Measurements from ENCODE around the gene GABBR1.

Gene GABBR1

DNA sequence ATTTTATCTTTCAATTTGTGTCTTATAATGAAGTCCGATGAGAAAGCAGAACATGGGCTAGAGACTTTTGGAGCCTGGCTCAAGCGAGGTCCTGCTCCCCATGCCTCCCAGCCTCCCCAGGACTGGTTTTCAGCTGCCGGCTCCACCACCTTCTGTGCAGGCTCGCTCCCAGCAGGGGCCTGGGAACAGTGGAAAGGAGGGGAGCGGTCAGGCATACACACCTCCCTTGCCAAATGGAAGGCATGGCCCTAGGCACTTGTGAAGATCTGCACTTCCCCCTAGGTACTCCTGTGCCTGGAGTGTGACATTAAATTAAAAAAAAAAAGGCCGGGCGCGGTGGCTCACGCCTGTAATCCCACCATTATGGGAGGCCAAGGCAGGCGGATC lies 19.2 kb upstream of the GABBR1 start:
- no peak for DNase-seq

DNA sequence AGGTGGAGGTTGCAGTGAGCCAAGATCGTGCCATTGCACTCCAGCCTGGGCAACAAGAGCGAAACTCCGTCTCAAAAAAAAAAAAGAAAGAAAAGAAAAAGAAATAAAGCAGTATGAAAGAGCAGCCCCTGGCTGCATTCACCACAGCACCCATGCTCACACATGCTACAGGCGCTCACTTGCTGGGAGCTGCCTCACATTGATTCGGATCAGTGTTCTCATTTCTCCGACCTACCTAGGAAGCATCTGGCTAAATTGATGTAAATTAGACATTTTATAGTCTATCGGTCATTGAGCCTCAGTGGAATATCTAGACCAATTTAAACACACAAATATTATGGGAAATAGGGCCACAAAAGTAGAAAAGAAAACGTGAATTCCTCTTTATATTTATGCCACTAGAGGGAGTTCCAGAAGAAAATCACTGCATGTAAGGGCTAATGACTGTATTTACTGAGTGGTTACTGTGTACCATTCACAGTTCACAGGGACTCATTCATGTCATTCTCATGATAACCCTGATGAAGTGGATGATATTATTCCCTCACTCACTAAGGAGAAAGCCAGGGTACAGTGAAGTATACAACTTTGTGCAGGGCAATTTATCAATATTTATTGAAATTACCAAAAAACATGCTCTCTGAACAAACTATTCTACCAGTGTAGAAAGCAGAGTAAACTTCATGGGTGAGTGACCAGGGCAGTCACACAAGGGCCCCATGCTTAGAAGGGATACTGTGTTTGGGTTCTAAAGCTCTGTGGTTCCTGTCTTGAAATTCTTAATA lies 18.6 kb upstream of the GABBR1 start:
- no peak for DNase-seq

DNA sequence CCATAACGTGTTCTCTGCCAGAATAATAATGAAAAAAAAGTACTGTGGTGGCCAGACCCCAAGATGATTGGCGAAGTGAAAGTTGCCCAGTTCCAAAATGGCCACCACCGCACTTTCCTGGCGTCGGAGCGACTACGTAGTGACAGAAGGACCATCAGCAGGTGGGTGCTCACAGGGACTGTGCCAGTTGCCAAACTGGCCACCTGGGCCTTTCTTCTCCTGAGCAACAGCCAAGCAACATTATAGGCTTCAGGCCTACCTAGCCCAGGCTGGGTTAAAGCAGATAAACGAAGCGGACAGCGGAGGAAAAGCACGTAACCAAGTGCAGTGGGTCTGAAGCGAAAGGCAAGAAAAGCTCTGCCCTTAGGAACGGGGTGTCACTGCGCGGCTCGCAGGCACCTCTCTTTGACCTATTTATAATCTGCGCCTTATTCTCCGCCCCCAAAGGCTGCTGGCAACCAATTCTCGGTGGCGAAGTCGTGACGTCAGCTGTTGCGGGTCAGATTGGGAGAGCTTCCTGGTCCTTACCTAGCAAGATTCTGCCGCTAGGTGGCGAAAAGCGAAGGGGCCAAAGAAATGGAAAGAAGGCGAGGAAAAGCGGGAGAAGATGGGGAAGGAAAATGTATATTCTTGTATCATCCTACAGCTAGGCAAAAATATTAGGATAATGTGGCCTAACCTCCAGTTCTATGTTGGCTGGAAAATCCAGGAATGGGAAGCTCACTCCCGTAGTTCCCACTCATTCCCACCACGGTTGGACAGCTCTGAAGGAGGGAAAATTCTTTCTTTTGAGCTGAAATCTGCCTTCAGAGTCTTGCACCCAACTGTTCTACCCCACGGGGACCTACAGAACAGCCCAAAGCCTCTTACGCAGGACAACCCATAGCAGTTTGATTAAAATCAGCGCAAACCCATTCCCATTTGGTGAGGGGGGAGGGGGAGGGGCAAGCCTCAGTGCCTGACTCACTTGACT lies 17.0 kb upstream of the GABBR1 start:
- DNase-seq, result peak; percentile 97

DNA sequence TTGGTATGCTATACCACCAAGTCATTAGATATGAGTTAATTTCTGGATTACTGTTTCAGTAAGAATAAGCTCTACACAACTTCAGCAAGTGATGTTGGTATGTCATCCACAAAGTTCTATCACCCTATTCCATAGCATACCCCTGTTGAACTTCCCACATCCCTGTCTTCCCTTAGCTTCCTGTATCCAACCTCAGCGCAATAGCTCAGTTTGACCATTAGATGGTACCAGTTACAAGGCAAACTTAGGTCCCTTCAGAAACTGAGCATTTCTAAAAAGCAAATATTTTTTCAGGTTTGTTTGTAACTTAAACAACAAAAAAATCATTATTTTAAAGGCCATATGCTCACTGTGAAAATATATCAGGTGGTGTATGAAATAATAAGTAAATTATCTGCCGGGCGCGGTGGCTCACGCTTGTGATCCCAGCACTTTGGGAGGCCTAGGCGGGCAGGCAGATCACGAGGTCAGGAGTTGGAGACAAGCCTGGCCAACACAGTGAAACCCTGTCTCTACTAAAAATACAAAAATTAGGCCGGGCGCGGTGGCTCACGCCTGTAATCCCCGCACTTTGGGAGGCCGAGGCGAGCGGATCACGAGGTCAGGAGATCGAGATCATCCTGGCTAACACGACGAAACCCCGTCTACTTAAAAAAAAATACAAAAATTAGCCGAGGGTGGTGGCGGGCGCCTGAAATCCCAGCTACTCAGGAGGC lies 15.1 kb upstream of the GABBR1 start:
- DNase-seq, result no peak

DNA sequence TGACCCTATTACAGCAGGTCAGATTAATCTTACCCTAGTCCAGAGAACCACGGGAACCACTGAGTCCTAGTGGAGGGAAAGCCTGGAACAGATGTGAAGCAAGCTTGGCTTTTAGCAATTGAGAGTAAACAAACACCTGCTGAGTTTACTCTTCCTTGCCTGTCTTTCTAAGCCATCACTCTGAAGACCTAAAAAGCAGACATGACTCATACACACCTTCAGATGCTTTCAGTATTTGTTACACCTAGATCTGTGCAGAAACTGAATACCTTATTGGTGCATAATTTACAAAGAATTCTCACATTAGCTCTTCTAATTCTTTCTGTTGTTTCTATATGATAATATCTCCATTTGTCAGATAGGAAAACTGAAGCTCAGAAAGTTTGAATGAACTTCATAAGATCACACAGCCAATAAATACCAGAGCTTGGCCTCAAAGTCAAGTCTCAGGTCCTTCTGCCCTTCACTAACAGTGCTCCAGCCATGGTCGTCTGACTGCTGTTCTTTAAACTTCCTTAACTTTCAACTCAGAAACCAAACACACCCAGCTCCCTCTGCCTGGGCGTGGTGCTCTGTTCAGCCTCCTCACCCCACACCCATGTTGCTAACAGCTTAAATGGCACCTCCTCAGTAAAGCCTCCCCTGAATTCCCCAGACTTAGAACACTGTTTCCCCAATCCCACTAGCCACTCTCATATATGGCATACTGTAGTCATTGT lies 8.6 kb upstream of the GABBR1 start:
- no peak for DNase-seq

DNA sequence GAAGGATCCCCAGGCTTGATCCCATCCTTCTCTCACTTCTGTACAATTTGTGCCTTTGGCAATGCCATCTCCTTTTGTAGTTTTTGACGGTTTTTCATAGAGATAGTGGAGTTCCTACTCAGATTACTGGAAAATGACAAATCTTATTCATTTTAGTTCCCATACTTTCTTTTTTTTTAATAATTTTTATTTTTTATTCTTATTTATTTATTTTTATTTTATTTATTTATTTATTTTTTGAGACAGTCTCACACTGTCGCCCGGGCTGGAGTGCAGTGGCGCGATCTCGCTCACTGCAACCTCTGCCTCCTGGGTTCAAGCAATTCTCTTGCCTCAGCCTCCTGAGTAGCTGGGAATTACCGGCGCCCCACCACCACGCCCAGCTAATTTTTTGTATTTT lies 4.3 kb upstream of the GABBR1 start:
- no peak for DNase-seq

DNA sequence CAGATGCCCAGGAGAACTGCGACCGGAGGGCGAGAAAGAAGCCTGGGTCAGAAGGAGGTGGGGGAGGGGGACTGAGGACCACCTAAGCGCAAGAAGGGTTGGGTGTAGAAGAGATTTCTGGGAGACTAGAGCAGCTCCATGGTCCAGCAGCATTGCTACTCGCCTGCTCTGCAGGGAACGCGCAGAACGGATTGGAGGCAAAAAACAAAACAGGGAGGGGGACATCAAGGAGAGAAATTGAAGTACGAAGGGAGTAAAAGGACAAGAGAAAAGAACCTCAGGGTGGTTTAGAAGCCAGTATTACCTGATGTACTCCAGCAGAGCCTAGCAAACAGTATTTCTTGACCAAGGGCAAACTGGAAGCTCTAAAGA lies 537 bp upstream of the GABBR1 start:
- DNase-seq, result no peak

DNA sequence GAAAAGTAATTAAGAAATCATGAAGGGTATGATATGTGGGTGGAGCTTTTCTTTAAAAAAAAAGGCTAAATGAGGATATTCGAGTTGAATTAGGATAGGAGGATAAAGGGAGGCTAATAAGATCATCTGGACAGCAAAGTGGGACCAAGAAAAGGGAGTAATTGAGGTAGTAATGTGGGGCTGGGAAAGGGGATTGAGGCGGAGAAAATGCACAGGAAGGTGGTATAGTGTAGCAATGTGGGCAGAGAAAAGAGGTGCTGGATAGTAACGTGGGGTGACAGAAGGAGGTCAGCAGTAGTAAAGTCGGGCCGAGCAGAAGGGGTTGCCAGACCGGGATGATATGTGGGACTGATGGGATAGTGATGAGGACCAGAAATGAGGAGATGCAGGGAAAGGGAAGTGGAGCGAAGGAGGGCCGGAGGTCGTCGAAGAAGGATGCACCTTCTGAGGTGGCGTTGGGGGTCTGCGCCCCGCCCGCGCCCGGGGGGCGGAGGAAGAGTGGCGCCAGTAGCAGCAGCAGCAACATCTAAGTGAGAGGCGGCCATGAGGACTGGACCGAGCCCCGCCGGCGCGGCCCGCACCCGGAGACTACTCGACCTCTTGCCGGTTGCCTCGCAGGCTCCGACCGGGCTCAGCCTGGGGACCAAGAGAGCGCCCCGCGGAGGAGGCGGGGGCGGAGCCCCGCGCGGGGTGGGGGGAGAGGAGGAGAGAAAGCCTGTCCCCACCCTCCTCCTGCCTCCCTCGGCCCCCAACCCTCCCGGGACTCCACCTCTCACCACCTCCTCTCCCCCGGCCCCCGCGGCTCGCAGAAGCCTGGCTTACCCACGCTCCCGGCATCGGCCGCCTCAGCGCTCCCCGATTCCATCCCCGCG lies 887 bp downstream of the GABBR1 start:
- DNase-seq, result peak; percentile 52

DNA sequence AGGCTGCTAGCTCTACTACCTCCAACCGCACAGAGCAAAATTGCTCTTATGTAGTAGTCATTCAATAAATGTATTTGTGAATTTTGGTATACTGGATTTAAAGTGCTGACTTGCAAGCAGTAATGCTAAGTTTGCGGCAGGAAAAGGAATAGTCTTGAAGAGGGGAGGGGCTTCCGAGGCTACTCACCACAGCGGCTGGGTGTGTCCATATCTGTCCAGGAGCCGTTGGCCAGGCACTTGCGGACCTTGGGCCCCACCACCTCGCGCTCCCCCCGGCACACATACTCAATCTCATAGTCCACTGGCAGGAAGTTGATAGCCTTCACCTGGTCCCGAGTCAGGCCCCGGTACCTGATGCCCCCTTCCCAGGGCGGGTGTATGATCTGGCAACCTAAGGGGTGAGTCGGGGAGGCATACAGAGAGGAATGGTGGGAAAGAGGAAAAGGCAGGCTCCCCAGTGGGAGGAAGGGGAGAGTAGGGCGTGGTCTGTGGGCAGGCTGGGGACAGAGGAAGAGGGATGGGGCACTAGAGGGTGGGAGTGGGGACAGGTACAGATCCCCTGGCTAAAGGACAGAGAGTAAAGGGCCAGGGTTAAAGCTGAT lies 1.7 kb downstream of the GABBR1 start:
- DNase-seq, result no peak

DNA sequence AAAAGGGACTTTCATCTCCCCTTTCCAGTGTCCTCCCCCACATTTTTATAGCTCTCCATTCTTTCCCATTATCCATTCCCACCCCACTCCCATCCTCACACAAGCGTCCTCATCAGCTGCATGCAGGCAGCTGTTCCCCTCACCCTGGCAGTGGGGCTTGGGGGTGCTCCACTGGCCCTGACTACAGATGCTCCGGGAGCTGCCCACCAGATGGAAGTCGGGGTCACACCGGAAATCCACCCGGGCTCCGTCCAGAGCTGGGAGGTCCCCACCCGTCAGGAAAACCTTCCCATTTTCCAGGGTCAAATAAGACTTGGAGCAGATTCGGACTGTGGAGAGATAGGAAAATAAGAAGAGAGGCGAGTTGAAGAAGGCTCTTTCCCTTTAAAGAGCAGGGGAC lies 2.7 kb downstream of the GABBR1 start:
- DNase-seq, result no peak

DNA sequence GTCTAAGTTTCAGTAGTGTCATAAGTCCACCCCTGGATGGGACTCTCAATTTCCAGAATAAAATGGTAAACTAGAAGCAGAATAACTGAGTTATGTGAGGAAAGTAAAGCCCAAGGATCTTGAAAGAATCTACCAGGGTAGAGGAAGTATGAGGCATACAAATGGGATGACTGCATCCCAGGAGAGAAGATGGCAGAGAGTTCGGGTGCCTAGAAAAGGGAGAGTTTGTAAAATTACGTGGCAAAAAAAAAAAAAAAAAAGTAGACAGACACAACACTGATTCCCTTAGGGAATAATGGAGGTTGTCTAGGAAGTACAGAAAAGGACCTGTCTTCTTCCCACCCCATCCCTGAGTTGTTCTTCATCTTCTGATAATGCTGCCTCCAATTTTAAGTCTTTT lies 3.4 kb downstream of the GABBR1 start:
- no peak for DNase-seq

DNA sequence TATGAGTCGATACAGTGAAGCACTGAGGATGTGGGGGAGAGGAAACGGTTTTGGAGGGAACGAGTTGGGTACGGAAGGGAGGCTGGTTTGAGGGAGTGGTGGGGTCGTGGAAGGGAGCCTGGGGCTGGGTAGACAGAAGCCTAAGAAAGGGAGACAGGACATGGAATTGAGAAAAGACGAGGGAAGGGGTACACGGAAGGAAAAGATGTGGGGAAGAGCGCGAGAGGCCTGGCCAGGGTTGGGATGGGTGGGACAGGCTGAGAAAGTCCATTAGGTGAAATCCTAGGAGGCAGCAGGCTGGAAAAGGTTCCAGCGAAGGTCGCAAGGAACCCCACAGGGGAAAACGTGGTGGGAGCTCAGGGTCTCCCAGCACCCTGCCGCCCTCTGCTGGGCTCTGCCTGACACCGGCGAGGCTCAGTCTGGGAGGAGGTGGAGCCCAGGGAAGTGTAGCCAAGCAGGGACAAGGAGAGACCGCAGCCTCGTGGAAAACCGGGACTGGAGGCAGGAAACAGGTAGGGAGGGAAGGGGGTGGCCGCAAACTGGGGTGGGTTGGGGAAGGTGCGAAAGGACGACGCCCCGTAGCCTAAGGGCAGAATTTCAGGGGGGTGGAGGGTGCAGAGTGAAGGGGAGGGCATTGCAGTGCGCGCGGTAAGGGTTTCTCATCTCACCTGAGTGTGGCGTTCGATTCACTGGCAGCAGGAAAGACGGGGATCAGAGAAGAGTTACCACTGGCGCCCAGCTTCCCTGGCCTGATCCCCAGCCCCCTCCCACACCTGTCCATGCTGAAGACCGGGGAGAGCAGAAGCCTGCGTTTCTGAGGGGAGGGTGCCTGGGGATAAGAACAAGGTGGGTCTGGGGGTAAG lies 4.3 kb downstream of the GABBR1 start:
- peak; percentile 64 for DNase-seq

DNA sequence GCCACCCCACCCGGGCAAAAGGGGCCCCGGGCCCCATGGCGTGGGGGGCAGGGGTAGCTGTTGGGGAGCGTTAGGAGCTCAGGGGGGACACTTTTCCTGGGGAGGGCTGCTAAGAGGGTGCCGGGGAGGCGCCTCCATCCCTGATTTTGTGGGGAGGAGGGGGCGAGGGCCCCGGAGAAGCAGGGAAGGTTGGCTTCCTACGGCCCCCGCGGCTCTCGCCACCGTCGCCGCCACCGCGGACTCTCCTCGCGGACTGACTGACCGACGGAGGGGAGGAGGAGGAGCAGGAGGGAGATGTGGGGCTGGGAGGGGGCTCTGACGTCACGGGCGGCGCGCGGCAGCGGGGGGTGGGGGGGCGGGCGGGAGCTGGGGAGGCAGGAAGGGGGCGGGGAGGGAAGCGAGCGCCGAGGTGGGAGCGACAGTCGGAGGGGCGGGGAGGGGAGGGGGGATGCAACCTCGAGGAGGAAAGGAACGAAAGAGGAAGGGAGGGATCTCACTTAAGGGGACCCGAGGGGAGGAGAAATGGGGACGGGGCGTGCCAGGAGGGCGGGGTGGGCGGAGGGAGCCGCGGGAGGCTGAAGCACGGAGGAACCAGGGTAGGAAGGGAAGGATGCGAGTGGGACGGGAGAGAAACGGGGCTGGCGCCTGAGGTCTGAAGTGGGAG lies 5.1 kb downstream of the GABBR1 start:
- DNase-seq, result peak; percentile 58

DNA sequence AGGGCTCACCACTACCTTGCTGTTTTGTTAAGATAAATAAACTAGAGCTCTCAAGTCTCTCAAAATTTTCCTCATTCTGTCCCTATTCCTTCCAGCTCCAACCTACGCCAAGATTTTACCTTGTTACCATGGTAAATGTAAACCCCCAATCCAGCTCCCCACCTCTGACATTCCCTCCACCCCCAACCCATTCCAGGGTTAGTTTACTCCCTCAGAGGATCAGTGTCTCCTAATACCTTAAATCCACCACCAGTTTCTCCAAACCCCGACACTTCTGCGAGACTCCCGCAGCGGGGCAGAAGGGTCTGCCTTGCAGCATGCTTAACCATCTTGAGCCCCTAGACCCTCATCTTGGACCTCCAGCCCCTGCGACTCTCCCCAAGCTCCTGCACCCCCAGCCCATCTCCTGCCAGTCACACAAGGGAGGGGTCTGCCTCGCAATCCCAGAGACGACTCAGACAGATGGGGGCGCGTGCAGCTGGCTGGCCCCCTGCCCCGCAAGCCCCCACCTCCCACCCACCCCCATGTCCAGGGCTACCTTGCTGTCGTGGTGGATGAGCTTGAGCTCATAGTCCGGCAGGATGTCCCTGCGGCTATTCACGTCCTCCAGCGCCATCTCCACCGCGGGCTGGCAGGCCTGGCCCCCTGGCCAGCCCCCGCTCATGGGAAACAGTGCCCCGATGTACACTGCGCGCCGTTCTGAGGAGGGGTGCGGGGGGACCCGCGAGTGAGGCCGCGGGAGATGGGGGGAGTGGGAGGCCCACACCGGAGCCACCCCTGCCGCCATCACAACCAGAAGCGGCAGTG lies 5.8 kb downstream of the GABBR1 start:
- no peak for DNase-seq

DNA sequence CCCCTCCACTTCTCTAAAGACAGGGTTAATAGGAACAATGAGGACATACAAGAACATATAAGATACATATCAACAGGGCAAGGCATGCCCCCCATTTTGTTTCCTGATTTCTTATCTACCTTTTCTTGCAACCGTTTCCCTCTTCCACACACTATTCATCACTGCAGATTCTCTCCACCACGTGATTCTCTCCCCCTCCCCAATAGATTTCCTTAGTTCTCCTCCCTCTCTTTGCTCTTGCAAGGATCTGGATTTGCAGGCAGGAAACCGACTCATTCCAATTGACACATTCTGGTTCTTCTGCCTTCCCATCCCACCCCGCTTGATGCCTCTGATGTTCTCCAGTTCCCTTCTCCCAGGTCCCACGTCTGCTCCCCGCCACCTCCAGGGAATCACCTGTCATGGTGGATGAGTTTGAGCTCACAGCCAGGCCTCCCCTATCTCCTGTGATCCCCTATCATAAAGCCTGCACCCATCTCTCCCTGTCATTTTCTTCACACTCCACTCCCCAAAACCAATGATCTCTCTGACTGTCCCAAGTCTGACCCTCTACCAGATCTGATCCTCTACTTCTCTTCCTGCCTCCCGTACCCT lies 7.5 kb downstream of the GABBR1 start:
- DNase-seq, result no peak

DNA sequence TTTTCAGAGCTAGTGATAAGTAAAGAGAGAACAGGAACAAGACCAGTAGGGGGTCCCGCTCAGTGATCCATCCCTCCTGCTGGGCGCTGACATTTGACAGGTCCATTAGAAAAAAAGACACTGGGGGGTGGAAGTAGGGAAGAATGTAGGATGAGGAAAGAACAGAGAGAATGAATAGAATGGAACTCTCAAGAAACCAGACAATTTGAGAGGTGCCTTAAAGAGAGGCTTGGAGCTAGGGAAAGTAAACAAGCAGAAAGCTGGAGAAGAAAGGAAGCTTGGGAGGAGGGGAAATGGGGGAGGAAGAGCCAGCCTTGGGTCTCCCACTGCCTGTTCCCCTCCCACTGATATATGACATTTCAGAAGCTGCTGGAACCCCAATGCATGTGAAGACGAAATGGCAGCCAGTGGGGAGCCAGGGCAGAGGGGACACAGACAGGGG lies 8.4 kb downstream of the GABBR1 start:
- no peak for DNase-seq

DNA sequence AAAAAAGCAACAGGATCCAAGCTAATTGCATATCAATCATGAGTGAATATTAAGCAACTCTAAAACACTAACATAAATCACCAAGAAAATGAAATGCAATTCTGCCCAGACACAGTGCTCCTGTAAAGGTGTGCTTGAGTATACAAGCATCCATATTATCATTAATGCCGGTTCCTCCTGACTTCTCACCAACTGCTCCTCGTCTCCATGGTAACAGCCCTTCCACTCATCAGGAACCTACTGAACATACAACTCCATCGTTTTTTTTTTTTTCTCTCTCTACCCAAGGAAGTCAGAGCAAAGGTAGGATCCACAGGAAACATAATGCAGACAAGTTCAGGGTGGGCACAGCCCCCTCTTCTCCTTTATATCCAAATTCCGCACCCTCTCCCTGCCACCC lies 12.4 kb downstream of the GABBR1 start:
- DNase-seq, result no peak

DNA sequence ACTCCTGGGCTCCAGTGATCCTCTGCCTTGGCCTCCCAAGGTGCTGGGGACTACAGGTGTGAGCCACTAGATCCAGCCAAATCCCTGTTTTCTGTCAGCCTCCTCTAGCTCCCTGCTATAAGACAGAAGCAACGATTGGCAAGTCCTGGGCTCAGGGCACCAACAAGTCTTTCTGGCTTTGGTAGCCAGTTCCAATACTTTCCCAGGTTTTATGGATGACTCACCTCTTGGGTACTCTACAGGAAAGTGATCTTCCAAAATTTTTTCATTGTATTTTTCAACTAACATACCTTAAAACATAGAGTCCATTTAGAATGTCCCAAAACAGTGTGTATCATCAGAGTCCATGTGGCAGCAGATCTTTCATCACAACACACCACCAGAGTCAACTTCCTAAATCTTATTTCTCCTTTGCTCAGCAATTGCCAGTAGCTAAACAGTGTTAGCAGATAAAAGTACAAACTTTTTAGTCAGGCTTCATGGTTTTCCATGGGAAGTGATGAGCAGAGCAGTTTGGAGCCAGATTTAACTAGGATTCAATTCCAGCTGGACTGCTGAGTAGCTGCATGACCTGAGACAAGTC lies 13.3 kb downstream of the GABBR1 start:
- no peak for DNase-seq

All from stimulated activated CD4-positive, alpha-beta T cell treated with anti-CD3 and anti-CD28 coated beads, Interleukin-12 subunit alpha, Interleukin-12 subunit beta, amount 100 ng/mL, for 4 hours (primary cell).